GM12878 (cell line): ENCODE measurements around the gene PIK3C2B.

ENCODE experiments used
- BCLAF1 ChIP-seq: fragments of 450-650 bp; IDR thresholded peaks from 2 replicates; pipeline ENCODE4 v1.6.1; 2017; ENCODE audit warnings: antibody characterized with exemption, mild to moderate bottlenecking, moderate library complexity
- CTCF ChIP-seq, 3 experiments: IDR thresholded peaks in 2 of 3; conservative IDR thresholded peaks in 1 of 3; 2 replicates each; pipeline ENCODE4 v1.5.1; 2011; ENCODE audit warnings: low read depth in 3 of 3, low read length in 3 of 3, mild to moderate bottlenecking in 3 of 3, control low read depth in 2 of 3, moderate library complexity in 2 of 3, inconsistent platforms in 1 of 3, mixed read lengths in 1 of 3; ENCODE audit not compliant: control insufficient read depth in 2 of 3, insufficient read depth in 1 of 3; ENCODE audit errors: extremely low read depth in 1 of 3
- EZH2 ChIP-seq: IDR thresholded peaks from 2 replicates; pipeline ENCODE4 v1.6.1; 2012; ENCODE audit warnings: low read depth, mild to moderate bottlenecking, control low read depth, inconsistent platforms, low read length, borderline replicate concordance; ENCODE audit not compliant: control insufficient read depth
- HCFC1 ChIP-seq: fragments of 150-350 bp; IDR thresholded peaks from 2 replicates; pipeline ENCODE4 v1.6.1; 2014; ENCODE audit warnings: low read length
- TCF12 ChIP-seq: IDR thresholded peaks from 2 replicates; pipeline ENCODE4 v1.6.1; 2011; ENCODE audit warnings: low read depth, mild to moderate bottlenecking, low read length
- ZNF24 ChIP-seq: fragments of 450-650 bp; IDR thresholded peaks from 2 replicates; pipeline ENCODE4 v1.6.1; 2017; ENCODE audit warnings: antibody characterized with exemption, mild to moderate bottlenecking

GRCh38 chr1:204487256-204487615 is 7.4 kb downstream of the PIK3C2B start:
- TF ChIP-seq ZNF24 = no peak
- TF ChIP-seq BCLAF1 = no peak
- no peak for TF ChIP-seq EZH2
- no peak for TF ChIP-seq CTCF (IDR thresholded peaks at IDR 0.05 in 2 of 3, conservative IDR thresholded peaks at IDR 0.05 in 1 of 3; ENCODE audit: control insufficient read depth in 2 of 3, extremely low read depth in 1 of 3, insufficient read depth in 1 of 3, low read depth in 3 of 3, low read length in 3 of 3)
- no peak for TF ChIP-seq TCF12
- TF ChIP-seq HCFC1 = no peak
